HepG2 (cell line): ENCODE data around the gene MMP8. TPM values are rescaled to one million over a fixed set of nuclear protein-coding genes. Genes with fewer than 3 reads are reported as not detected.

Experiments used
- ATAC-seq: fragments of 200-7000 bp; cut with Tn5 transposase; 3 replicates; pipeline ENCODE4 v1.9.1; 2020; ENCODE audit warnings: mild to moderate bottlenecking, moderate library complexity
- BruUV-seq: library from RNA; stranded (reverse); fragments of 400-500 nt; replicated peaks from 2 replicates; lab custom pipeline; 2021; lab: Mats Ljungman, UMichigan
- CTCF ChIA-PET: fragments of 300-600 bp; formaldehyde crosslinking; extraction: SDS; loops from one replicate; lab custom pipeline; 2021; ENCODE audit warnings: low total read pairs, inconsistent platforms, low intra/inter-chr PET ratio; lab: Yijun Ruan, JAX
- POLR2A ChIA-PET: fragments of 350-600 bp; sonication (Branson Sonifier 250); formaldehyde crosslinking; loops from one replicate; lab custom pipeline; 2020; ENCODE audit warnings: antibody characterized with exemption, inconsistent platforms; lab: Yijun Ruan, JAX
- DNase-seq: peaks from one replicate; pipeline ENCODE4 v3.0.0-alpha.2; 2015; ENCODE audit warnings: low spot score
- FAIRE-seq: peaks from 3 replicates; lab custom pipeline; 2011; peaks lifted over from hg19 to GRCh38; lab: Jason Lieb, UNC
- H2AFZ ChIP-seq: one replicate; pipeline ENCODE4 v1.6.1; 2011; ENCODE audit warnings: low read length, inconsistent platforms
- H3K27ac ChIP-seq: fragments of 300-600 bp; 3 replicates; pipeline ENCODE4 v1.8.0; 2011; ENCODE audit warnings: mixed run types, mild to moderate bottlenecking, mixed read lengths, low read length, inconsistent platforms; ENCODE audit not compliant: insufficient read depth; ENCODE audit errors: extremely low read length
- H3K27me3 ChIP-seq, 2 experiments: fragments of 200-600 bp in 1 of 2; 2 replicates in 1 of 2; 3 replicates in 1 of 2; pipeline versions ENCODE4 v1.6.0 to v1.8.0; 2011; ENCODE audit warnings: low read length in 2 of 2, mild to moderate bottlenecking in 2 of 2, moderate library complexity in 2 of 2, inconsistent platforms in 1 of 2; ENCODE audit not compliant: insufficient read depth in 2 of 2, control insufficient read depth in 1 of 2
- H3K36me3 ChIP-seq, 2 experiments: fragments of 200-600 bp in 1 of 2; replicated peaks in 1 of 2; 2 replicates in 1 of 2; 3 replicates in 1 of 2; pipeline versions ENCODE4 v1.5.1 to v1.8.0; 2011; ENCODE audit warnings: low read length in 2 of 2, inconsistent platforms in 1 of 2; ENCODE audit not compliant: insufficient read depth in 2 of 2, control insufficient read depth in 1 of 2
- H3K4me1 ChIP-seq: 2 replicates; pipeline ENCODE4 v1.5.1; 2012; ENCODE audit warnings: low read length, inconsistent platforms; ENCODE audit not compliant: insufficient read depth
- H3K4me2 ChIP-seq: 2 replicates; pipeline ENCODE4 v1.6.0; 2011; ENCODE audit warnings: low read depth, low read length, inconsistent platforms
- H3K4me3 ChIP-seq, 3 experiments: fragments of 200-600 bp in 1 of 3; sonication (generic), shearing (Covaris generic) in 1 of 3; replicated peaks in 1 of 3; 2 replicates each; pipeline ENCODE4 v1.5.1; 2011 to 2016; ENCODE audit warnings: low read length in 3 of 3, inconsistent platforms in 2 of 3, low read depth in 2 of 3, mild to moderate bottlenecking in 2 of 3, control low read depth in 1 of 3, mixed read lengths in 1 of 3; ENCODE audit not compliant: insufficient read depth in 1 of 3
- H3K79me2 ChIP-seq: one replicate; pipeline ENCODE4 v1.6.1; 2011; ENCODE audit warnings: low read length, inconsistent platforms; ENCODE audit not compliant: insufficient read depth
- H3K9ac ChIP-seq: 2 replicates; pipeline ENCODE4 v1.6.0; 2011; ENCODE audit warnings: mild to moderate bottlenecking, low read depth, low read length, inconsistent platforms; ENCODE audit not compliant: insufficient read depth
- H3K9me3 ChIP-seq: 2 replicates; pipeline ENCODE4 v1.5.1; 2012; ENCODE audit warnings: mild to moderate bottlenecking, low read length
- H4K20me1 ChIP-seq: 2 replicates; pipeline ENCODE4 v1.6.0; 2011; ENCODE audit warnings: inconsistent platforms, mild to moderate bottlenecking, low read length, moderate library complexity; ENCODE audit not compliant: insufficient read depth
- CENPBD1 ChIP-seq: sonication (generic); formaldehyde crosslinking; IDR thresholded peaks from 2 replicates; pipeline ENCODE4 v1.8.0; 2022; ENCODE audit warnings: missing genetic modification reagents, low read depth, mild to moderate bottlenecking, borderline replicate concordance
- FOXJ3 ChIP-seq: sonication (generic); formaldehyde crosslinking; IDR thresholded peaks from 2 replicates; pipeline ENCODE4 v1.4.0; 2020; ENCODE audit warnings: missing genetic modification reagents, mild to moderate bottlenecking, borderline replicate concordance
- HNF4G ChIP-seq, 2 experiments: sonication (generic) in 1 of 2; formaldehyde crosslinking in 1 of 2; IDR thresholded peaks; 2 replicates each; pipeline versions ENCODE4 v1.4.0 to v1.6.1; 2011 to 2020; ENCODE audit warnings: borderline replicate concordance in 2 of 2, low read depth in 2 of 2, mild to moderate bottlenecking in 2 of 2, low read length in 1 of 2, missing genetic modification reagents in 1 of 2, moderate library complexity in 1 of 2
- PHF8 ChIP-seq: sonication (generic); formaldehyde crosslinking; IDR thresholded peaks from 2 replicates; pipeline ENCODE4 v1.5.0; 2020; ENCODE audit warnings: missing genetic modification reagents
- PLSCR1 ChIP-seq: sonication (generic); formaldehyde crosslinking; IDR thresholded peaks from 2 replicates; pipeline ENCODE4 v1.5.0; 2020; ENCODE audit warnings: missing genetic modification reagents, mild to moderate bottlenecking, borderline replicate concordance
- RFXANK ChIP-seq: IDR thresholded peaks from 2 replicates; pipeline ENCODE4 v1.6.1; 2016
- TCF12 ChIP-seq, 2 experiments: fragments of 450-650 bp in 1 of 2; sonication (generic) in 1 of 2; formaldehyde crosslinking in 1 of 2; IDR thresholded peaks; 2 replicates each; pipeline versions ENCODE4 v1.6.1 to v1.8.0; 2017 to 2022; ENCODE audit warnings: antibody characterized with exemption in 1 of 2, mild to moderate bottlenecking in 1 of 2, missing genetic modification reagents in 1 of 2, moderate library complexity in 1 of 2
- TEF ChIP-seq: sonication (generic); formaldehyde crosslinking; IDR thresholded peaks from 2 replicates; pipeline ENCODE4 v1.5.0; 2020; ENCODE audit warnings: missing genetic modification reagents
- THYN1 ChIP-seq: sonication (generic); formaldehyde crosslinking; IDR thresholded peaks from 2 replicates; pipeline ENCODE4 v1.8.1; 2023; ENCODE audit warnings: low read depth, mild to moderate bottlenecking, moderate library complexity, missing genetic modification reagents, borderline replicate concordance
- ZBTB7B ChIP-seq: sonication (generic); formaldehyde crosslinking; IDR thresholded peaks from 2 replicates; pipeline ENCODE4 v1.4.0; 2020; ENCODE audit warnings: missing genetic modification reagents
- ZEB1 ChIP-seq: IDR thresholded peaks from 2 replicates; pipeline ENCODE4 v1.6.1; 2012; ENCODE audit warnings: mild to moderate bottlenecking, low read depth, inconsistent platforms; ENCODE audit not compliant: insufficient replicate concordance
- ZFP36 ChIP-seq: fragments of 150-350 bp; IDR thresholded peaks from 2 replicates; pipeline ENCODE4 v1.6.1; 2018; ENCODE audit warnings: borderline replicate concordance, low read length, low read depth; ENCODE audit not compliant: partially characterized antibody
- ZFY ChIP-seq: sonication (generic); formaldehyde crosslinking; IDR thresholded peaks from 2 replicates; pipeline ENCODE4 v1.4.0; 2020; ENCODE audit warnings: missing genetic modification reagents
- ZNF468 ChIP-seq: sonication (generic); formaldehyde crosslinking; IDR thresholded peaks from 2 replicates; pipeline ENCODE4 v1.8.0; 2022; ENCODE audit warnings: mild to moderate bottlenecking, moderate library complexity, missing genetic modification reagents
- ZNF616 ChIP-seq: sonication (generic); formaldehyde crosslinking; IDR thresholded peaks from 2 replicates; pipeline ENCODE4 v1.5.0; 2020; ENCODE audit warnings: low read depth, mild to moderate bottlenecking, missing genetic modification reagents
- WGBS: methylation state at CpG from one replicate; pipeline ENCODE4 v1.1.6; 2017; ENCODE audit warnings: low lambda C conversion rate; 5-methylcytosine and 5-hydroxymethylcytosine counted together
- in situ Hi-C: cut with HindIII; loops from 2 replicates; pipeline ENCODE4 v1.10.0; 2017; ENCODE audit warnings: low pct_unique_long_range_greater_than_20kb; ENCODE audit not compliant: extremely low pct_ligation_motif_present
- intact Hi-C: fragments of 100-400 bp; cut with micrococcal nuclease; formaldehyde crosslinking; loops from one replicate; pipeline ENCODE4 v1.10.0; 2022; ENCODE audit not compliant: unreplicated experiment
- polyA plus RNA-seq, 8 experiments: library from polyadenylated mRNA; depleted of rRNA in 3 of 8; stranded (reverse) in 7 of 8; unstranded in 1 of 8; fragments of >200 nt; fragmentation: Illumina TruSeq in 4 of 8; extraction: Trizol in 4 of 8; gene quantifications; 2 replicates each; pipeline versions ENCODE4 v1.2.1 to v1.2.3, GENCODE V29; 2011 to 2016; ENCODE audit warnings: low read depth in 4 of 8, missing spikeins in 1 of 8, mixed read lengths in 1 of 8; ENCODE audit not compliant: insufficient read depth in 1 of 8
- total RNA-seq, 5 experiments: library from RNA; depleted of rRNA; stranded (reverse); fragments of >200 nt; fragmentation: Illumina TruSeq; extraction: Trizol; gene quantifications; 2 replicates each; pipeline ENCODE4 v1.2.3, GENCODE V29; 2016; ENCODE audit warnings: low read depth in 1 of 5

MMP8 gene
- total and polyA plus RNA-seq, 2 of the 13 experiments (the other 11 are each of a cell fraction or from before 2014, with no cell fraction given) = not detected

- BruUV-seq = no TSS peak
- no peaks in the 10 kb centered on the region for H3K4me1 ChIP-seq
- WGBS = 44% methylated on average over 1 of the region's 1 CpG
- no peak overlapping the region for H3K27ac ChIP-seq
- ATAC-seq (no peak), FAIRE-seq (no peak), DNase-seq (no peak)
- no peak overlapping the region for H2AFZ ChIP-seq
- H3K36me3 ChIP-seq = no peaks in the 10 kb centered on the region
- in situ Hi-C loops = no loop called here
- CTCF ChIA-PET = no interaction called here
- no peaks in the 10 kb centered on the region for H3K27me3 ChIP-seq
- H4K20me1 ChIP-seq = no peaks in the 10 kb centered on the region
- H3K79me2 ChIP-seq = no peaks in the 10 kb centered on the region
- no peak overlapping the region for H3K4me3 ChIP-seq
- intact Hi-C loops = no loop called here
- H3K9ac ChIP-seq = no peak overlapping the region
- H3K9me3 ChIP-seq = no peaks in the 10 kb centered on the region
- POLR2A ChIA-PET = no interaction called here
- TF ChIP-seq TEF (CRISPR knock-in tag) (no peak), HNF4G (IDR thresholded peaks at IDR 0.05; ENCODE audit: borderline replicate concordance, low read depth, low read length) (no peak), HNF4G (CRISPR knock-in tag; IDR thresholded peaks at IDR 0.05; ENCODE audit: borderline replicate concordance, low read depth) (no peak), ZNF468 (CRISPR knock-in tag) (no peak), ZEB1 (no peak), ZNF616 (CRISPR knock-in tag) (no peak), ZFP36 (no peak), ZFY (CRISPR knock-in tag) (no peak), FOXJ3 (CRISPR knock-in tag) (no peak), RFXANK (no peak), TCF12 (IDR thresholded peaks at IDR 0.05) (no peak), TCF12 (CRISPR knock-in tag; IDR thresholded peaks at IDR 0.05) (no peak), ZBTB7B (CRISPR knock-in tag) (no peak), THYN1 (CRISPR knock-in tag) (no peak), CENPBD1 (CRISPR knock-in tag) (no peak), PLSCR1 (CRISPR knock-in tag) (no peak), PHF8 (CRISPR knock-in tag) (no peak)
- H3K4me2 ChIP-seq = no peak overlapping the region
These were observed 43.8 kb downstream of the MMP8 start for GRCh38 chr11:102680945-102681344.
